PC-3 (cell line): ENCODE measurements around the gene FAM200B. TPM values are rescaled to one million over a fixed set of nuclear protein-coding genes. Genes with fewer than 3 reads are reported as not detected.
"Not testable (repeated sequence)": the region's sequence is repeated elsewhere in the genome, so short reads cannot be mapped to it uniquely, and the experiment has no call there.

Experiments
- ATAC-seq: fragments of 200-7000 bp; cut with Tn5 transposase; 2 replicates; pipeline ENCODE4 v1.9.1; 2020; ENCODE audit warnings: mild to moderate bottlenecking, moderate library complexity
- BruUV-seq: library from RNA; stranded (reverse); fragments of 400-500 nt; replicated peaks from 2 replicates; lab custom pipeline; 2021; lab: Mats Ljungman, UMichigan
- CTCF ChIA-PET: fragments of 300-600 bp; sonication (Branson Sonifier 250); formaldehyde crosslinking; loops from one replicate; lab custom pipeline; 2022; ENCODE audit warnings: antibody characterized with exemption; lab: Charles Lee
- POLR2A ChIA-PET: fragments of 300-600 bp; sonication (Branson Sonifier 250); formaldehyde crosslinking; loops from one replicate; lab custom pipeline; 2022; ENCODE audit warnings: antibody characterized with exemption; ENCODE audit not compliant: unreplicated experiment; lab: Charles Lee
- DNase-seq: peaks from one replicate; pipeline ENCODE4 v3.0.0-alpha.2; 2015
- H2AFZ ChIP-seq: fragments of 300-600 bp; sonication (generic); 2 replicates; pipeline ENCODE4 v1.6.0; 2016; ENCODE audit warnings: antibody characterized with exemption, low read length
- H3F3A ChIP-seq: fragments of 300-600 bp; sonication (generic); one replicate; pipeline ENCODE4 v1.6.0; 2017; ENCODE audit warnings: antibody characterized with exemption, low read length, control low read depth, mild to moderate bottlenecking; ENCODE audit not compliant: unreplicated experiment
- H3K27ac ChIP-seq: fragments of 300-600 bp; sonication (generic); 2 replicates; pipeline ENCODE4 v1.5.1; 2016; ENCODE audit warnings: mild to moderate bottlenecking, low read length
- H3K27me3 ChIP-seq: fragments of 300-600 bp; sonication (generic); 2 replicates; pipeline ENCODE4 v1.6.1; 2016; ENCODE audit warnings: low read length, mixed read lengths
- H3K36me3 ChIP-seq: fragments of 300-600 bp; sonication (generic); 2 replicates; pipeline ENCODE4 v1.6.1; 2016; ENCODE audit warnings: low read depth, mixed run types, low read length, mixed read lengths
- H3K4me1 ChIP-seq: fragments of 300-600 bp; sonication (generic); 2 replicates; pipeline ENCODE4 v1.5.1; 2016; ENCODE audit warnings: low read length; ENCODE audit not compliant: insufficient read depth
- H3K4me2 ChIP-seq: fragments of 300-600 bp; sonication (generic); 2 replicates; pipeline ENCODE4 v1.6.0; 2016; ENCODE audit warnings: low read length
- H3K4me3 ChIP-seq: fragments of 300-600 bp; sonication (generic); 2 replicates; pipeline ENCODE4 v1.5.1; 2016; ENCODE audit warnings: mild to moderate bottlenecking, low read length, mixed read lengths
- H3K79me2 ChIP-seq: fragments of 300-600 bp; sonication (generic); 2 replicates; pipeline ENCODE4 v1.6.1; 2017; ENCODE audit warnings: low read length, mixed read lengths
- H3K9ac ChIP-seq: fragments of 300-600 bp; sonication (generic); 2 replicates; pipeline ENCODE4 v1.6.0; 2016; ENCODE audit warnings: mild to moderate bottlenecking, low read length
- H3K9me2 ChIP-seq: fragments of 300-600 bp; sonication (generic); replicated peaks from 2 replicates; pipeline ENCODE4 v1.6.1; 2016; ENCODE audit warnings: mixed run types, low read length, mixed read lengths
- H3K9me3 ChIP-seq: fragments of 300-600 bp; sonication (generic); 2 replicates; pipeline ENCODE4 v1.6.1; 2016; ENCODE audit warnings: low read length, mixed read lengths
- H4K20me1 ChIP-seq: fragments of 300-600 bp; sonication (generic); 2 replicates; pipeline ENCODE4 v1.6.1; 2016; ENCODE audit warnings: low read length, mixed read lengths
- EZH2 ChIP-seq: fragments of 300-600 bp; sonication (generic); IDR thresholded peaks from one replicate; pipeline ENCODE4 v1.6.1; 2017; ENCODE audit warnings: antibody characterized with exemption, mild to moderate bottlenecking, low read length; ENCODE audit not compliant: unreplicated experiment
- EZH2phosphoT487 ChIP-seq: fragments of 300-600 bp; sonication (generic); IDR thresholded peaks from 2 replicates; pipeline ENCODE4 v1.6.1; 2018; ENCODE audit warnings: mild to moderate bottlenecking, antibody characterized with exemption, low read length, borderline replicate concordance
- intact Hi-C: fragments of 100-400 bp; cut with micrococcal nuclease; formaldehyde crosslinking; loops from 2 replicates; pipeline ENCODE4 v1.9.0; 2023
- total RNA-seq: library from RNA; depleted of rRNA; stranded (reverse); fragments of >200 nt; gene quantifications from 2 replicates; pipeline ENCODE4 v1.2.3, GENCODE V29; 2014
- TF ChIP-seq, protein P1 (sequence below): fragments of 300-600 bp; sonication (generic); conservative IDR thresholded peaks from 2 replicates; pipeline ENCODE4 v1.5.1; 2017; ENCODE audit warnings: antibody characterized with exemption, low read depth, mild to moderate bottlenecking, low read length

Gene FAM200B
- total RNA-seq, 1 experiment from 2014 or later: 20.1 TPM

DNA sequence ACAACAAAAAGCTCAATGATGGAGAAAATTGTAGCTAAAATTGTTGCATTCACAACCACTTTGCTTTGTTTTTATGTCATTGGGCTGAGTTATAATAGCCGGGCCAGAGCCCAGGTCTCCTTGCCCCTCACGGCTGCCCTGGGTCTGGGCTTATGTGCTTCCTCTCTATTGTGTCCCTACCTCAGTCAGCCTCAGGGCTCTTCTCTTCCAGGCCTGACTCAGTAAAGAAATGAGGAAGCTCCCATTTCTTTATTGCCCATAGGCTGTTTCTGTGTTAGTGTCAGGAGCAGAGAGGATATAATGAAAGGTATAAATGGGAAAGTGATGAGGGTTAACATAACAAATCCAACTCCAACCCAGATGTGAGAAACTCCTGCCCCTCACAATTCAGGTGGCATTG lies 39.2 kb downstream of the FAM200B start:
- POLR2A ChIA-PET: no interaction called here
- Histone ChIP-seq H4K20me1 (no peaks in the 10 kb centered on the region), H3K4me3 (no peak overlapping the region), H2AFZ (no peak overlapping the region), H3K36me3 (no peaks in the 10 kb centered on the region), H3K9me3 (no peaks in the 10 kb centered on the region), H3K27ac (no peak overlapping the region), H3K9me2 (no peaks in the 10 kb centered on the region), H3K4me1 (peaks cover 14% of the 10 kb centered on the region), H3K9ac (no peak overlapping the region), H3K4me2 (no peak overlapping the region), H3K79me2 (no peaks in the 10 kb centered on the region), H3F3A (no peaks in the 10 kb centered on the region), H3K27me3 (no peaks in the 10 kb centered on the region)
- TF ChIP-seq EZH2phosphoT487 (no peak), EZH2 (no peak)
- TF ChIP-seq, protein P1, sequence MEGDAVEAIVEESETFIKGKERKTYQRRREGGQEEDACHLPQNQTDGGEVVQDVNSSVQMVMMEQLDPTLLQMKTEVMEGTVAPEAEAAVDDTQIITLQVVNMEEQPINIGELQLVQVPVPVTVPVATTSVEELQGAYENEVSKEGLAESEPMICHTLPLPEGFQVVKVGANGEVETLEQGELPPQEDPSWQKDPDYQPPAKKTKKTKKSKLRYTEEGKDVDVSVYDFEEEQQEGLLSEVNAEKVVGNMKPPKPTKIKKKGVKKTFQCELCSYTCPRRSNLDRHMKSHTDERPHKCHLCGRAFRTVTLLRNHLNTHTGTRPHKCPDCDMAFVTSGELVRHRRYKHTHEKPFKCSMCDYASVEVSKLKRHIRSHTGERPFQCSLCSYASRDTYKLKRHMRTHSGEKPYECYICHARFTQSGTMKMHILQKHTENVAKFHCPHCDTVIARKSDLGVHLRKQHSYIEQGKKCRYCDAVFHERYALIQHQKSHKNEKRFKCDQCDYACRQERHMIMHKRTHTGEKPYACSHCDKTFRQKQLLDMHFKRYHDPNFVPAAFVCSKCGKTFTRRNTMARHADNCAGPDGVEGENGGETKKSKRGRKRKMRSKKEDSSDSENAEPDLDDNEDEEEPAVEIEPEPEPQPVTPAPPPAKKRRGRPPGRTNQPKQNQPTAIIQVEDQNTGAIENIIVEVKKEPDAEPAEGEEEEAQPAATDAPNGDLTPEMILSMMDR: no peak
- CTCF ChIA-PET: no interaction called here
- intact Hi-C loops: no loop called here
- BruUV-seq: no TSS peak
- no peak for DNase-seq
- no peak for ATAC-seq

DNA sequence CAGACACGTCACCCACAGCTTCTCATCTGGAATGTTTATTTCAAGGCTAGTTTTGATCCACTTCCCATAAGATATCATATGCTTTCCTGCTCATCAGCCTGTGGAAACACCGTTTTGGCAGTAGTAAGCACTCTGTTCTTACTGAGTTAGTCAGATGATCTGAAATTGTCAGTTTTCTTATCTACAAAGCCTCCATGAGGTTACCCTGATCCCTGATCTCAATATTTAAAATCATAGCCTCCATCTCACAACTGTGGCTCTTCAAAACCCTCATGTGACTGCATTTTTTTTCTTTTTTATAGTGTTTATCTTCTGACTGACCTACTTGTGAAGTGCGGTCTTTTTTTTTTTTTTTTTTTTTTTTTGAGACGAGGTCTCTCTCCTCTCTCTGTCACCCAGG lies 44.0 kb downstream of the FAM200B start:
- Histone ChIP-seq H3K9ac (no peak overlapping the region), H3K27me3 (no peaks in the 10 kb centered on the region), H3K9me2 (no peaks in the 10 kb centered on the region), H3K36me3 (no peaks in the 10 kb centered on the region), H3K4me3 (no peak overlapping the region), H3K9me3 (no peaks in the 10 kb centered on the region), H4K20me1 (no peaks in the 10 kb centered on the region), H3K79me2 (no peaks in the 10 kb centered on the region), H2AFZ (no peak overlapping the region), H3K27ac (no peak overlapping the region), H3F3A (no peaks in the 10 kb centered on the region), H3K4me1 (peaks cover 5% of the 10 kb centered on the region; the same call in 1 of the 2 replicates), H3K4me2 (no peak overlapping the region)
- DNase-seq (no peak), ATAC-seq (no peak)
- ChIA-PET CTCF (no interaction called here), POLR2A (no interaction called here)
- TF ChIP-seq EZH2: no peak
- no peak for TF ChIP-seq EZH2phosphoT487
- TF ChIP-seq, protein P1: no peak
- BruUV-seq: no TSS peak
- intact Hi-C loops: no loop called here

DNA sequence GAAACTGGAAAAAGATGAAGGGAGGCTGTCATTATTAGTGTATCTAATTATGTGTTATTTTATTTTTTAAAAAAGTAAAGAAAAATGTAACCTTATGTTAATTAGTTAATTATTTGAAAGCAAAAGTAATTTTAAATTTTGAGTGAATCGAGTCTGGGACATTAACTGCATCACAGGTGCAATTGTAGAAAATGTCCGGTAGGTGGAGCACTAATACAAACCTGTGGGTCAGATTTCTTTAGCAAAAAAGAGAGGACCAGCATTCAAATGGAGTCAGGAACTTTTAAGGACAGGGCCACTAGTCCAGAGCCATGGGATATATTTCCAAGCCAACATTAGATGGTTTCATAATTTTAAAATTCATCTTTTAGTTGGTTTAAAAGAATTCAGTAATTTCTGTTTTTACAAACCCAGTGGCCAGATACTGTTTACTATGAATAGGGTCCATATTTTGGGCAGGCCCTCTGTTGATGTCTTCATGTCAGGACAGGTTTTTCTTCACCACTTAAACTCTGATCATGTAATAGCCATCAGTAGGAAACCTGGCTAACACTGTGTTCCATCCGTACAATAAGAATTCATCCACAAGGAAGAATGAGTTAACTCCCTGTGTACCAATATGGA lies 48.4 kb downstream of the FAM200B start:
- Histone ChIP-seq H2AFZ (no peak overlapping the region), H3K4me3 (no peak overlapping the region), H3K9me2 (no peaks in the 10 kb centered on the region), H3K9me3 (no peaks in the 10 kb centered on the region), H3K79me2 (no peaks in the 10 kb centered on the region), H3K9ac (no peak overlapping the region), H4K20me1 (no peaks in the 10 kb centered on the region), H3K27me3 (no peaks in the 10 kb centered on the region), H3K36me3 (no peaks in the 10 kb centered on the region), H3K4me1 (no peaks in the 10 kb centered on the region), H3K27ac (no peak overlapping the region), H3K4me2 (no peak overlapping the region), H3F3A (no peaks in the 10 kb centered on the region)
- CTCF ChIA-PET: no interaction called here
- DNase-seq (peak; percentile 63), ATAC-seq (peak; percentile 62)
- TF ChIP-seq EZH2phosphoT487 (no peak), EZH2 (no peak)
- TF ChIP-seq, protein P1: peak; percentile 68
- no TSS peak for BruUV-seq
- POLR2A ChIA-PET: interaction anchor here (0.7 kb wide), 1 partner anchor 72 kb away, joined by 5 read pairs; no protein-coding TSS in a partner anchor
- intact Hi-C loops: loop anchor here (5.0 kb wide), 1 partner anchor 77 kb away; no protein-coding TSS in a partner anchor

DNA sequence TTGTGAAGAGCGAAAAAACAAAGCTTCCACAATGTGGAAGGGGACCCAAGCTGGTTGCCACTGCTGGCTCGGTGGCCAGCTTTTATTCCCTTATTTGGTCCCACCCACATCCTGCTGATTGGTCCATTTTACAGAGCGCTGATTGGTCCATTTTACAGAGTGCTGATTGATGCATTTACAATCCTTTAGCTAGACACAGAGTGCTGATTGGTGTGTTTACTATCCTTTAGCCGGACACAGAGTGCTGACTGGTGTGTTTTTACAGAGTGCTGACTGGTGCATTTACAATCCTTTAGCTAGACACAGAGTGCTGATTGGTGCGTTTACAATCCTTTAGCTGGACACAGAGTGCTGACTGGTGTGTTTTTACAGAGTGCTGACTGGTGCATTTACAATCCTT lies 51.4 kb downstream of the FAM200B start:
- CTCF ChIA-PET, H3K27me3 ChIP-seq, H3K4me2 ChIP-seq, H3K9me3 ChIP-seq, H3F3A ChIP-seq, H4K20me1 ChIP-seq, H2AFZ ChIP-seq, H3K4me3 ChIP-seq, H3K27ac ChIP-seq, BruUV-seq, DNase-seq, H3K9ac ChIP-seq, H3K79me2 ChIP-seq, POLR2A ChIA-PET, H3K4me1 ChIP-seq, ATAC-seq, H3K36me3 ChIP-seq, H3K9me2 ChIP-seq: not testable (repeated sequence)
- intact Hi-C loops: loop anchor here (5.0 kb wide), 1 partner anchor 74 kb away; no protein-coding TSS in a partner anchor
